ENCODE measurements around the gene MED27. TPM values are rescaled to one million over a fixed set of nuclear protein-coding genes. Genes with fewer than 3 reads are reported as not detected.

MED27 gene
- total and polyA plus RNA-seq, 2 experiments from 2014 or later, result 18.3 to 69.2 TPM

DNA sequence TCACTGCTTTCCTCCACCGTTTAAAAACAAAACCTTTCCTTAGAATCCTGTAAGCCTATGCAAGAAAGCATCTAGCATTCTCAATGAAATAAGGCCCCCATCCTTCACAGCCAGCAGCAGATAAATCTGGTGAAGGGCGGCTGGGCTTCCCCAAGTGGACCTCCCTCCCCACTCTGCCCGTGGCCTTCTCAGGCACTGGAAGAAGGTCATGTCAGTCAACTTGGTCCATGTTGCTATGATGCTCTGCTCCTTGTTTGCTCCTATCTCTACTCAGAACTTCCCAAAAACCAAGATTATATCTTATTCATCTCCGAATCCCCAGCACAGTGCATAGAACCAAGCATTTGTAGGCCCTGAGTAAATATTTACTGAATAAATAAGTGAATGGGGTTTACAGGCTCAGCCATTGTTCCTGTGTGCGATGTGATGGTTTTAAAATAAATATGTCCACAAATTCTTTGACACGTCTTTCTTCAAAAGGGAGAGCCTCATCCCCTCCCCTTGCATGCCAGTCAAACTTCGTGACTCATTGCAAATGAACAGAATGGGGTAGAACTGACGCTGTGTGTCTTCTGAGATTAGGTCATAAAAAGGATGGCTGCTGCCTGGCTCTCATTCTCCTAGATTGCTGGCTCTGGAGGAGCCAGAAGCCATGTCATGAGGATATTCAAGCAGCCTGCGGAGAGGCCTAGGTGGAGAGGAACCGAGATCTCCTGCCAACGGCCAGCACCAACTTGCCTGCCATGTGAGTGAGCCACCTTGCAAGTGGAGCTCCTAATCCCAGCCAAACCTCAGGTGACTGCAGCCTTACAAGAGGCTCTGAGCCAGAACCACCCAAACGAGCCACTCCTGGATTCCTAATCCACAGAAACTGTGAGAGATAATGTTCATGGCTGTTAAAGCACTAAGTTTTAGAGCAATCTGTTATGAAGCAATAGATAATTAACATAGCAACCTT lies 70.5 kb downstream of the MED27 start:
- Histone ChIP-seq H3K4me3 (no peak overlapping the region), H3K9me3 (ENCODE audit: low read depth) (no peaks in the 10 kb centered on the region), H3K27ac (no peak overlapping the region), H3K36me3 (no peaks in the 10 kb centered on the region), H3K4me1 (ENCODE audit: low read depth) (no peaks in the 10 kb centered on the region), H3K27me3 (no peaks in the 10 kb centered on the region)
- TF ChIP-seq CTCF (IDR thresholded peaks at IDR 0.05; ENCODE audit: low read depth, low read length), result no peak
- DNase-seq (ENCODE audit: low read depth in 1 of 2, low spot score in 1 of 2), result no peak

- TF ChIP-seq CTCF (IDR thresholded peaks at IDR 0.05; ENCODE audit: low read depth, low read length), result no peak
- Histone ChIP-seq H3K36me3 (no peaks in the 10 kb centered on the region), H3K27ac (no peak overlapping the region), H3K4me3 (no peak overlapping the region), H3K9me3 (ENCODE audit: low read depth) (no peaks in the 10 kb centered on the region), H3K27me3 (no peaks in the 10 kb centered on the region), H3K4me1 (ENCODE audit: low read depth) (no peaks in the 10 kb centered on the region)
- no peak for DNase-seq (ENCODE audit: low read depth in 1 of 2, low spot score in 1 of 2)
These were observed 71.4 kb downstream of the MED27 start for GRCh38 chr9:132008184-132008803.

DNA sequence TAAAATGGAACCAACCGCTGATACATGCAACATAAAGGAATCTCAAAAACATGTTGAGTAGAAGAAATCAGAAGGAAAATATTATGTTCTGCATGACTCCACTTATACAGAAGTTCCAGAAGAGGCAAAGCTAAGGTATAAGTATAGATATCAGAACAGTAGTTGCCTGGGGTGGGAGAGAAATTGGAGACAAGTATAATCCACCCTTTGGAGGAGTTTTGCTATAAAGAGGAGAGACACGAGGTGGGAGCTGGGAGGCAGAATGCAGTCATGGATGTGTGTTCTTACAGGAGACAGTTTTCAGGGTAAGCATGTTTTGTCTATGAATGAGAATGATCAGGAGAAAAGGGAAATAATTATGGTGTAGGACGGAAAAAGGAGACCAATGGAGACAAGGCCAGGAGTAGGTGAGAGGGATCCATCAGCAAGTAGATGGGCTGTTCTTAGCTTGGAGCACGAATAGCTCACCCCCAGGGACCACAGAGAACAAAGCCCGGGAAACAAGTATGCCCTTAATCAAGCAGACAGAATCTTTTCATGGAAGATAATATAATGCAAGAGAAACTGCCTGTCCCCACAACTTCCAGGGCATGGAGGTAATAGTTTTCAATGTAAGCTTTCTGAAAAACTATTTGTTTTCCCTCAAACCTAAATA lies 72.2 kb downstream of the MED27 start:
- no peaks in the 10 kb centered on the region for H3K4me1 ChIP-seq (ENCODE audit: low read depth)
- no peak overlapping the region for H3K27ac ChIP-seq
- DNase-seq (ENCODE audit: low read depth in 1 of 2, low spot score in 1 of 2), result no peak
- H3K4me3 ChIP-seq, result no peak overlapping the region
- no peaks in the 10 kb centered on the region for H3K27me3 ChIP-seq
- TF ChIP-seq CTCF (IDR thresholded peaks at IDR 0.05; ENCODE audit: low read depth, low read length), result no peak
- H3K9me3 ChIP-seq (ENCODE audit: low read depth), result no peaks in the 10 kb centered on the region
- H3K36me3 ChIP-seq, result no peaks in the 10 kb centered on the region

- TF ChIP-seq CTCF (IDR thresholded peaks at IDR 0.05; ENCODE audit: low read depth, low read length), result no peak
- H3K27ac ChIP-seq, result no peak overlapping the region
- DNase-seq (ENCODE audit: low read depth in 1 of 2, low spot score in 1 of 2), result peak in 1 of 2 donors; percentile 57
- H3K27me3 ChIP-seq, result no peaks in the 10 kb centered on the region
- no peaks in the 10 kb centered on the region for H3K36me3 ChIP-seq
- H3K4me3 ChIP-seq, result no peak overlapping the region
- H3K9me3 ChIP-seq (ENCODE audit: low read depth), result no peaks in the 10 kb centered on the region
- H3K4me1 ChIP-seq (ENCODE audit: low read depth), result no peaks in the 10 kb centered on the region
These were observed 72.8 kb downstream of the MED27 start for GRCh38 chr9:132006677-132007370.

DNA sequence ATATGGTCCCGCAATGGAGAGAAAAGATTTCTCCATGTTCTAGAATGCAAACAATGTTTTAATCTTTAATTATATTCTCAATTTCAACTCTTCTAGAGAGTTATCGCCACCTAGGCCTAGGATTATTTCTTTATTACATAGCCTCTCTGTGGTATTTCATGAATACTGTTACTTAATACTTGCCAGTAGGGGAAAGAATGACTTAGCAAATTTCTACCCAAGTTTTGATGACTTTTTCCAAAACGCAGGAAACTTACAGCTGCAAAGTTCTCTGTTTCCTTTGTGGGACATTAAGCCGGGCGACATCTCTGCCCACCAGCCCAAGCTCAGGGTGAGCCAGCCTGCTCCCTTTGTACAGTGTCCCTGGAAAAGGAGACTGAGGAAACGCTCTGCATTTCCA lies 73.8 kb downstream of the MED27 start:
- Histone ChIP-seq H3K4me1 (ENCODE audit: low read depth) (no peaks in the 10 kb centered on the region), H3K36me3 (no peaks in the 10 kb centered on the region), H3K27ac (no peak overlapping the region), H3K27me3 (no peaks in the 10 kb centered on the region), H3K4me3 (no peak overlapping the region), H3K9me3 (ENCODE audit: low read depth) (no peaks in the 10 kb centered on the region)
- no peak for DNase-seq (ENCODE audit: low read depth in 1 of 2, low spot score in 1 of 2)
- no peak for TF ChIP-seq CTCF (IDR thresholded peaks at IDR 0.05; ENCODE audit: low read depth, low read length)

All from cardiac muscle cell (in vitro differentiated cells and primary cell).